T-helper 1 cell (primary cell): ENCODE results near the gene ZNF823.
A peak's percentile ranks its signal among the peaks of the same experiment; 100 is the strongest.
"Not testable (repeated sequence)": the region's sequence is repeated elsewhere in the genome, so short reads cannot be mapped to it uniquely, and the experiment has no call there.

Experiments used
- DNase-seq, 5 donors: peaks; one replicate each; pipeline ENCODE4 v3.0.0-alpha.2; 2012 to 2020
- total RNA-seq, 4 donors: gene quantifications; one replicate each; lab custom pipeline; 2026; lab: John Stamatoyannopoulos, UW

Gene ZNF823
- 1.9 to 6.7 (median 4.8) reads per million in 4 donors for total RNA-seq

DNA sequence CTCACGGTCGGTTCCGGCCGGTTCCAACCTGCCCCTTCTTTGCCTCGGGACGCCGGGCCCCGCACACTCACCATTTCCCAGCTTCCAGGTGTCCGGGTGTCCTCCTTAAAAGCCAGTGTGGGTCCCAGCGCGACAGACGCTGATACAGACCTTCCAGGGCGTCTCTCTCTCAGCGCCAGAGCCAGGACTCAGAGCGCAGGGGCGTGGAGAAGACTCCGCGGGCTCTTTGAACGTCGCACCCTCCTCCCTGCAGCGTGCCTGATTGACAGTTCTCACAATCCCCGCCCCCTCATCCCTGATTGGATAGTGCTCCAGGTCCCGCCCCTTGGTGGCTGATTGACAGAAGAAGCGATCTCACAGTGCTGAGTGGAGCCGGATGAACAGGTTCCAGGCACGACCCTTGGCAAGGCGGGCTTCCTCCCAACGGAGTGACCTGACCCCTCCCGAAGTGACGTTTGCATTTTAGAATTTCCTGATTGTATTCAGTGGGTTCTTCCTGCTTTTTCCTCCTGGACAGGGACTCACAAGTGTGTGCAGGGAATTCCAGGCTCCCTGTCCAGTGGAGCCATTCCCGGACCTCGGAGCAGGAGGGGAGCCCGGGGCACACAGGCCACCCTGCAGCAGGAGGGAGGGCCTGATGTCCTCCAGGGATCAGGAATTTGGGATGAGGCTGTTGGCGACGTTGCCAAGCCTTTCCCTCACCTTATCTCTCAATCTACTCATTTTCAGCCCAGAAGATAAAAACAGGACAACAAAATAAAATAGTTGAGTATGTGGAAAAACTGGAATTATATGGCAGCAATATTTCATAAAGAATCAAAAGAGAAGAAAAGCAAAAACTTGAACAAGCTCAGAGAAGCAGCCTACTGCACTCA, at the start of gene ZNF823:
Gene ZNF823 (minus strand): TSS at position 201 of the 875 bp plus-strand sequence. CDS start 127 bp downstream, at position 74.
- DNase-seq, result peak; percentile 85 to 97 (median 93)

DNA sequence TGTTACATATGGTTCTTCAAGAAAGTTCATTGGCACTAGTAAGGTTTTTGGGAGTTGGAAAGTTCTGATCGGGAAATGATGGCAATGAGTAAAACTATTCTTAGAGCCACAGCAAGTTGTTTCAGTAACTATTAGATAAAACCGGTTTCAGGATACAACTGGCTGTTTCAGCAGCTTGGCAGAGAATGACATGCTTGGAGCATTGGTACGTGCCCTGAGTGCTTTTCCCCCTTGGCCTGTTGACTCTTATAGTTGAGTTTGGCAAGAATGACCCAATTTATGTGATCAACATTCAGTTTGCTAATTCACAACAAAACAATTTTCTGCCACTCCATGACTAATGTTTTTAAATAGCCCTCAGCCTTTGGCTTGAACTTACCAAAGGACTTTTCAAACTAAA, 48.8 kb upstream of the ZNF823 start:
- no peak for DNase-seq

GRCh38 chr19:11784356-11784755, 45.6 kb upstream of the ZNF823 start:
- DNase-seq, result no peak

DNA sequence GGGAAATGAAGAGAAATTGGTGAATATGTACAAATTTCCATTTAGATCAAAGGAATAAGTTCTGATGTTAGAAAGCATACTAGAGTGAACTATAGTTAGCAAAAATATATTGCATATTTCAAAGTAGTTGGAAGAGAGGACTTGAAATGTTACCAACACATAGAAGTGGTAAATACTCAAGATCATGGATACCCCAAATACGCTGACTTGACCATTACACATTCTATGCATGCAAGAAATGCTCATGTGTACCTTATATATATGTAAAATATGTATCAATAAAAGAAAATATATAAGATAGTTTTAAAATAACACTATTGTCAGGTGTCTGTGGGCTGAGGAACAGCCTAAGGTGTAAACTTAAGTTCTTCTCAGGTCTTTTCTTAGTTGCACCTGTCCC, 45.0 kb upstream of the ZNF823 start:
- no peak for DNase-seq

- no peak for DNase-seq
Observed at GRCh38 chr19:11781295-11782057, 42.7 kb upstream of the ZNF823 start.

DNA sequence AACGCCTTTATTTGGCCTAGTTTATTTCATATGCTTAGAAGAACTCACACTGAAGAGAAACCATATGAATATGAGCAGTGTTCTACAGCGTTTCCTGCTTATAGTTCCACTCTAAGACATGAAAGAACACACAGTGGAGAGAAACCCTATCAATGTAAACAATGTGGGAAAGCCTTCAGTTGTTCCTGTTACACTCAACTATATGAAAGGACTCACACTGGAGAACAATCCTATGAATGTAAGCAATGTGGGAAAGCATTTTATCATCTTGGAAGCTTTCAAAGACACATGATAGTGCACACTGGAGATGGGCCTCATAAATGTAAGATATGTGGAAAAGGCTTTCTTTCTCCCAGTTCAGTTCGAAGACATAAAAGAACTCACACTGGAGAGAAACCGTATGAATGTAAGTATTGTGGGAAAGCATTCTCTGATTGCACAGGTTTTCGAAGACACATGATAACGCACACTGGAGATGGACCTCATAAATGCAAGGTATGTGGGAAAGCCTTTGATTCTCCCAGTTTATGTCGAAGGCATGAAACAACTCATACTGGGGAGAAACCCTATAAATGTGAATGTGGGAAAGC, 41.8 kb upstream of the ZNF823 start:
- DNase-seq, result no peak

- not testable (repeated sequence) for DNase-seq
Observed at GRCh38 chr19:11776669-11777068, 37.9 kb upstream of the ZNF823 start.

GRCh38 chr19:11771520-11771919, 32.8 kb upstream of the ZNF823 start:
- DNase-seq, result not testable (repeated sequence)

- DNase-seq, result no peak
Observed at GRCh38 chr19:11769995-11770394, 31.2 kb upstream of the ZNF823 start.

DNA sequence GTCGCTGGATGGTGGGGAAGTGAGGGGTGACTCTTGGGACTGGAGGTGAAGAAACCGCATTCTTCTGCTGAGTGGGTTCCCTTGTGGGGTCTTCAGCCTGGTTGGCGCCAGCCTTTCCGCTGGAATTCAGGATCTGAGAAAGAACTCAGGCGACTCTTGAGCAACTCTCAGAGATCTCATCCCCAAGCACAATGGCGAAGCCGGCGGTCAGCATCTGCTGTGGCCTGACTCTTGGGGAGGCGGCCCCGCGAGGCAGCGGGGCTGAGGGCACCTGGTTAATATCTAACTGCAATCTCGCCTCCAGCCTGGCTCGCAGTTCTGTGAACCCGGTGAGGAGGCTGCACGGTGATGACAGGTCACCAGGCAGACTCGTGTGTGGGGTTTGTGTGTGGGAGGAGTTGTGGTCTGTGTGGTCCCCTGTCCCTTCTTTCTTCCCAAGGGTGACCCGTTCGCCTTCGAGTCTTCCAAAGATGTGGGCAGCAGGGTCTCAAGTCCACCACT, 28.9 kb upstream of the ZNF823 start:
- peak in 3 of 5 donors; percentile 1 to 23 (median 4) for DNase-seq

- DNase-seq, result peak; percentile 71 to 91 (median 79)
Observed at GRCh38 chr19:11766597-11767591, 28.1 kb upstream of the ZNF823 start, which contains the start of gene ZNF441. Gene ZNF441 (plus strand): TSS chr19:11767000. CDS start chr19:11767194, 194 bp downstream.

GRCh38 chr19:11763611-11764010, 24.9 kb upstream of the ZNF823 start:
- no peak for DNase-seq

DNA sequence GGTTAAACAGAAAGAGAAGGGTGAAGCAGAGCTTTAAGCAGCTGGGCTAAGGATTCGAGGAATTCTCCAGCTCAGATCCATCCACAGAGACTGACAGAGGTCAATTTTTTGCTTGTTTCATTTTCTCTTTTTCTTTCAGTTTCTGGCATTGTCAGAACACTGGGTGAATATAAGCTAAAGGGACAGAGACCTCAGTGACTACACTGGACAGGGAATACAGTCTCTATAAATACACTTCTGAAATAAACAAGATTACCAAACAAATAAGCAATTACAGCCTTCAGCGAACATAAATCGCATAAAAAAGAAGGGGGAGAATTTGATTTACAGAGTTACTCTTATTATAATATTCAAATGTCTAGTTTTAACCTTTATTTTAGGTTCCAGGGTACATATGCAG, 24.4 kb upstream of the ZNF823 start:
- no peak for DNase-seq

DNA sequence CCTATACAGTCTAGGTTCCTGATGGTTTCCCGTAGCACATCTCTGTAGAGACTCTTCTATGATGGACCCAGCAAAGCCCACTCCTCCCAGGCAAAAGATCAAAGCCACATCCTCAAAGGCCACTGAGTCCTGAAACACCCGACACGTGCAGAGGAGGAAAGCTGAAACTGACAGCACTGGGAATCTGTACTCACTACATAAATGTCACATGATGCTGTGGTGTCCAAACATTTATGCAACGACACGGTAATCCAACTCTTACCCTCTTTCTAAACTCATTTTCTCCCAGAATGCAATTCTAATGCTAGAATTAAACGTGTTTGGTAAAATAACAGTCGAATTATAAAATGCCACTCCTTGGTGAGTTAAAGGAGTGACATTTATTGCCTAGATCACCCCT, 21.1 kb upstream of the ZNF823 start:
- no peak for DNase-seq

GRCh38 chr19:11756965-11757364, 18.2 kb upstream of the ZNF823 start:
- DNase-seq, result no peak

GRCh38 chr19:11754663-11755062, 15.9 kb upstream of the ZNF823 start:
- DNase-seq, result no peak

DNA sequence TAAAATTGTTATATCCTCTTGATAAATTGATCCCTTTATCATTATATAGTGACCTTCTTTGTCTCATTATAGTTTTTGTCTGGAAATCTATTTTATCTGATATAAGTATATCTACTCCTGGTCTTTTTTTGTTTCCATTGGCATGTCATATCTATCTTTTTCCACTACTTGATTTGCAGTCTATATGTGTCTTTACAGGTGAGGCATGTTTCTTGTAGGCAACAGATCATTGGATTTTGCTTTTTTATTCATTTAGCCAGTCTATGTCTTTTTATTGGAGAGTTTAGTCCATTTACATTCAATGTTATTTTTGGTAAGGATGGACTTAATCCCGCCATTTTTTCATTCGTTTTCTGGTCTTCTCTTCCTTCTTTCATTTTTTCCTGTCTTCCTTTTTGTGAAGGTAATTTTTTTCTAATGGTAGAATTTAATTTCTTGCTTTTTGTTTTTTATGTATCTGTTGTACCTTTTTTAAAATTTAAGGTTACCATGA, 13.5 kb upstream of the ZNF823 start:
- DNase-seq, result no peak

DNA sequence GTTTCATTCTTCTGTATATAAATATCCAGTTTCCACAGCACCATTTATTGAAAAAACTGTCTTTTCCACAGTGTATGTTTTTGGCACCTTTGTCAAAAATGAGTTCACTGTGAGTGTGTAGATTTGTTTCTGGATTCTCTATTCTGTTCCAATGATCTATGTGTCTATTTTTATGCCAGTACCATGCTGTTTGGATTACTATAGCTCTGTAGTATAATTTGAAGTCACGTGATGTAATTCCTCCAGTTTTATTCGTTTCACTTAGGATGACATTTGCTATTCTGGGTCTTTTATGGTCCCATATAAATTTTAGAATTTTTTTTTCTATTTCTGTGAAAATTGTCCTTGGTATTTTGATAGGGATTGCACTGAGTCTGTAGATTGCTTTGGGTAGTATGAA, 11.0 kb upstream of the ZNF823 start:
- no peak for DNase-seq

GRCh38 chr19:11747277-11747676, 8.5 kb upstream of the ZNF823 start:
- DNase-seq, result no peak

- no peak for DNase-seq
Observed at GRCh38 chr19:11745869-11746268, 7.1 kb upstream of the ZNF823 start.

DNA sequence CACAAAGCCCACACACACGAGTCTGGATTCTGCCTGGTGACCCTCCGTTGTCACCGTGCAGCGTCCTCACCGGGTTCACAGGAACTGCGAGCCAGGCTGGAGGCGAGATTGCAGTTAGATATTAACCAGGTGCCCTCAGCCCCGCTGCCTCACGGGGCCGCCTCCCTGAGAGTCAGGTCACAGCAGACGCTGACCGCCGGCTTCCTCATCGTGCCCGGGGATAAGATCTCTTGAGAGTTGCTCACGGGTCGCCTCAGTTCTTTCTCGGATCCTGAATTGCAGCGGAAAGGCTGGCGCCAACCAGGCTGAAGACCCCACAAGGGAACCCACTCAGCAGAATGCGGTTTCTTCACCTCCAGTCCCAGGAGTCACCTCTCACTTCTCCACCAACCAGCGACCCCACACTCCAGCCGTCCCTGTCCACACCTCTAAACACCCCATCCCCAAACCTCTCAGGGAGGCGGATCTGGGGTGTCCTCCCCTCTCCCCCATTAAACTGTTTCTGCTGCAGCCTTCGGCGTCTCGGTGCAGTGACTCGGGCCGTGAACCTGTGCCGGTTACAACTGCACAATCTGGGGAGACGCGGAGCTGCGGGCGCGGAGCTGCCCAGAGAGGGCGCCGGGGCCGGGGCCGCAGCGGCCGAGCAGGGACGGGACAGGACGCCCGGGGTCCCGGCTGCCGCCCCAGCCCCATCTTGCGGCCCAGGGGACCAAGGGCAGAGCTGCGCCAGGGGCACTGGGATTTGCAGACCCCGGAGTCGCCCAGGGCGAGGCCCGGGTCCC, 591 bp downstream of the ZNF823 start:
- DNase-seq, result peak in 3 of 5 donors; percentile 14 to 35 (median 15)
